Stimulated activated CD4-positive, alpha-beta T cell treated with anti-CD3 and anti-CD28 coated beads, Interleukin-4, amount 100 ng/mL, for 24 hours (primary cell): ENCODE results near the gene CENPM.
"Not testable (repeated sequence)": the region's sequence is repeated elsewhere in the genome, so short reads cannot be mapped to it uniquely, and the experiment has no call there.

Experiments
- DNase-seq: peaks from one replicate; pipeline ENCODE4 v3.0.0-alpha.2; 2020

Gene CENPM

GRCh38 chr22:41966225-41966606 lies 19.3 kb upstream of the CENPM start:
- no peak for DNase-seq

GRCh38 chr22:41964112-41964491 lies 17.1 kb upstream of the CENPM start:
- DNase-seq: no peak

GRCh38 chr22:41963453-41964111 lies 16.6 kb upstream of the CENPM start:
- DNase-seq: no peak

- DNase-seq: no peak
Measured at GRCh38 chr22:41957941-41958556, 11.1 kb upstream of the CENPM start.

GRCh38 chr22:41952713-41953112 lies 5.8 kb upstream of the CENPM start:
- DNase-seq: no peak

- no peak for DNase-seq
Measured at GRCh38 chr22:41951898-41952474, 5.0 kb upstream of the CENPM start, which contains the start of gene SMIM45. Gene SMIM45, plus strand, starts transcription at chr22:41952150.

- DNase-seq: no peak
Measured at GRCh38 chr22:41949297-41949965, 2.5 kb upstream of the CENPM start.

- DNase-seq: not testable (repeated sequence)
Measured at GRCh38 chr22:41948928-41949296, 2.0 kb upstream of the CENPM start.

- no peak for DNase-seq
Measured at GRCh38 chr22:41948142-41948541, 1.2 kb upstream of the CENPM start.

- no peak for DNase-seq
Measured at GRCh38 chr22:41947424-41948080, 600 bp upstream of the CENPM start.

- no peak for DNase-seq
Measured at GRCh38 chr22:41943661-41944209, 3.2 kb downstream of the CENPM start.

GRCh38 chr22:41940832-41941765 lies 5.9 kb downstream of the CENPM start:
- DNase-seq: peak; percentile 89

GRCh38 chr22:41939981-41940831 lies 6.7 kb downstream of the CENPM start:
- DNase-seq: peak; percentile 97

GRCh38 chr22:41936894-41937169 lies 10.1 kb downstream of the CENPM start:
- DNase-seq: no peak

- DNase-seq: no peak
Measured at GRCh38 chr22:41935509-41935908, 11.4 kb downstream of the CENPM start.

- DNase-seq: no peak
Measured at GRCh38 chr22:41935015-41935351, 12.0 kb downstream of the CENPM start.

- DNase-seq: no peak
Measured at GRCh38 chr22:41934284-41935014, 12.5 kb downstream of the CENPM start.

GRCh38 chr22:41933411-41934177 lies 13.4 kb downstream of the CENPM start:
- DNase-seq: no peak

GRCh38 chr22:41932353-41932752 lies 14.6 kb downstream of the CENPM start:
- DNase-seq: no peak
